ENCODE results near the gene TEPSIN.

TEPSIN gene

GRCh38 chr17:81219476-81220180 lies 19.2 kb downstream of the TEPSIN start:
- DNase-seq (ENCODE audit: low read depth in 2 of 2) = no peak

GRCh38 chr17:81218991-81219390 lies 19.9 kb downstream of the TEPSIN start:
- no peak for DNase-seq (ENCODE audit: low read depth in 2 of 2)

GRCh38 chr17:81218459-81218858 lies 20.4 kb downstream of the TEPSIN start:
- DNase-seq (ENCODE audit: low read depth in 2 of 2) = no peak

- no peak for DNase-seq (ENCODE audit: low read depth in 2 of 2)
Measured at GRCh38 chr17:81217491-81217890, 21.4 kb downstream of the TEPSIN start.

- DNase-seq (ENCODE audit: low read depth in 2 of 2) = no peak
Measured at GRCh38 chr17:81213978-81214377, 24.9 kb downstream of the TEPSIN start.

GRCh38 chr17:81212365-81212764 lies 26.5 kb downstream of the TEPSIN start:
- DNase-seq (ENCODE audit: low read depth in 2 of 2) = no peak

GRCh38 chr17:81210868-81211267 lies 28.0 kb downstream of the TEPSIN start:
- DNase-seq (ENCODE audit: low read depth in 2 of 2) = no peak

GRCh38 chr17:81210466-81210865 lies 28.4 kb downstream of the TEPSIN start:
- no peak for DNase-seq (ENCODE audit: low read depth in 2 of 2)

- DNase-seq (ENCODE audit: low read depth in 2 of 2) = no peak
Measured at GRCh38 chr17:81209141-81209540, 29.7 kb downstream of the TEPSIN start.

- no peak for DNase-seq (ENCODE audit: low read depth in 2 of 2)
Measured at GRCh38 chr17:81208651-81209050, 30.2 kb downstream of the TEPSIN start.

- no peak for DNase-seq (ENCODE audit: low read depth in 2 of 2)
Measured at GRCh38 chr17:81207610-81208581, 31.0 kb downstream of the TEPSIN start.

GRCh38 chr17:81206657-81207056 lies 32.2 kb downstream of the TEPSIN start:
- no peak for DNase-seq (ENCODE audit: low read depth in 2 of 2)

GRCh38 chr17:81206166-81206565 lies 32.7 kb downstream of the TEPSIN start:
- no peak for DNase-seq (ENCODE audit: low read depth in 2 of 2)

GRCh38 chr17:81204578-81204977 lies 34.3 kb downstream of the TEPSIN start:
- no peak for DNase-seq (ENCODE audit: low read depth in 2 of 2)

- no peak for DNase-seq (ENCODE audit: low read depth in 2 of 2)
Measured at GRCh38 chr17:81203136-81203535, 35.7 kb downstream of the TEPSIN start.

GRCh38 chr17:81202318-81202717 lies 36.5 kb downstream of the TEPSIN start:
- DNase-seq (ENCODE audit: low read depth in 2 of 2) = no peak

GRCh38 chr17:81200695-81201580 lies 37.9 kb downstream of the TEPSIN start:
- no peak for DNase-seq (ENCODE audit: low read depth in 2 of 2)

- DNase-seq (ENCODE audit: low read depth in 2 of 2) = no peak
Measured at GRCh38 chr17:81200201-81200600, 38.7 kb downstream of the TEPSIN start.

GRCh38 chr17:81199482-81199830 lies 39.4 kb downstream of the TEPSIN start:
- no peak for DNase-seq (ENCODE audit: low read depth in 2 of 2)

GRCh38 chr17:81198826-81199481 lies 39.9 kb downstream of the TEPSIN start:
- no peak for DNase-seq (ENCODE audit: low read depth in 2 of 2)

GRCh38 chr17:81197831-81198490 lies 40.9 kb downstream of the TEPSIN start:
- DNase-seq (ENCODE audit: low read depth in 2 of 2) = no peak
